Measurements from ENCODE around the gene NUP54. TPM values are rescaled to one million over a fixed set of nuclear protein-coding genes. Genes with fewer than 3 reads are reported as not detected.

NUP54 gene
- total and polyA plus RNA-seq, 8 donors, result 26.8 to 118 (median 88.5) TPM

DNA sequence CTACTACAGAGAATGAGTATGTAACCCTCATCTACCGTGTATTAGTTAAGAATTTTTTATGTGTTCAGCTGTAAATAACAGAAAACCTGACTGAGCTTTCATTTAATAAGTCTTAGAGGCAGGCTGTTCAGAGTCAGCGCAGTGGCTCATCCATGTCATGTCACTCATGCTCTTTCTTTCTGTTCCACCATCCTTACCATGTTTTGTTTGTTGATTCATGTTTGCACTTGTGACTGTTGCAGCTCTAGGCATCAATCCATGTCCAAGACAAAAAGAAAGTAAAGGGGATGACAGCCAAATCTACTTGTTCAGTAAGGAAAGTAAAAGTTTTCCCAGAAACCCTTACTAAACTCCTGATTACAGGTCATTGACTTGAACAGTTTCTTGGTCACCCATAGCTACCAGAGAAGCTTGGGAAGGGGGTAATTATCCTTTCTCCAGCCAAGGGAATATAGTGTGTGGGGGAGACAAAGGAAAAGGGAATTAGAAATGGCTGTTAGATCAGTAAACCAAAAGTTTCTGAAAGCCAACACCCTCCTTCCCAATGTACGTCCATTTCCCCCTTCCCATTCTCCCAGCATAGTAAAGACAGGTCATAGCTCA, 64.7 kb downstream of the NUP54 start:
- TF ChIP-seq CTCF (IDR thresholded peaks at IDR 0.05), result no peak
- Histone ChIP-seq H3K27me3 (no peaks in the 10 kb centered on the region), H3K4me3 (no peak overlapping the region), H3K4me1 (no peaks in the 10 kb centered on the region), H3K36me3 (no peaks in the 10 kb centered on the region), H3K27ac (no peak overlapping the region), H3K9me3 (no peaks in the 10 kb centered on the region)
- ATAC-seq (no peak), DNase-seq (no peak)
- intact Hi-C loops (cut with DNase I), result no loop called here

DNA sequence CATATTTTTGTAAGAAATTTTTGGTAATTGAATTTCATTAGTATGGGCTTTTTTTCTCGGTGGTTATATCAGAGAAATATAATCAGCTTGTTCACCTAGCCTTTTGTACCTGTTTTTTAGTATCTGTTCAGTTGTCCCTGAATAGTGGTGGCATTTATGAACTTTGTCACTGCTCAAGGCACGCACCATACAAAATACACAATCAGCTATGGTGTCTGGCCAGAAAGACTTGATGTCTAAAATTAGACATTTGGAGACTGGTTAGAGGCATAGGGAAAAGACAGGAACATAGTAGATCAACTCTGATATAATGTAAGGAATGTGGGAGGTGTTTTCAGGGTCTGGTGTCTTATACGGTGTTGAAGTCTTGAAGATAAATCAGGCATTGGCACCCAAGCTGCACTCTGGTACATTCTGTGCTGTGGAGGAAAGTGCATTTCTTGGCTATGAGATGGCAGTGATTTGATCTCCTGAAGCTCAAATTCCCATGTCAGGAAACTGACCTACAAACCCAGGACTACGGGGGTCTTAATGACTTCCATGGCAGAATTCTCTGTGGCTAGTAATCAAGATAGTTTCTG, 70.1 kb downstream of the NUP54 start:
- Histone ChIP-seq H3K4me3 (no peak overlapping the region), H3K27me3 (no peaks in the 10 kb centered on the region), H3K27ac (no peak overlapping the region), H3K9me3 (no peaks in the 10 kb centered on the region), H3K36me3 (no peaks in the 10 kb centered on the region), H3K4me1 (no peaks in the 10 kb centered on the region)
- DNase-seq (no peak), ATAC-seq (no peak)
- no peak for TF ChIP-seq CTCF (IDR thresholded peaks at IDR 0.05)
- intact Hi-C loops (cut with DNase I), result no loop called here

DNA sequence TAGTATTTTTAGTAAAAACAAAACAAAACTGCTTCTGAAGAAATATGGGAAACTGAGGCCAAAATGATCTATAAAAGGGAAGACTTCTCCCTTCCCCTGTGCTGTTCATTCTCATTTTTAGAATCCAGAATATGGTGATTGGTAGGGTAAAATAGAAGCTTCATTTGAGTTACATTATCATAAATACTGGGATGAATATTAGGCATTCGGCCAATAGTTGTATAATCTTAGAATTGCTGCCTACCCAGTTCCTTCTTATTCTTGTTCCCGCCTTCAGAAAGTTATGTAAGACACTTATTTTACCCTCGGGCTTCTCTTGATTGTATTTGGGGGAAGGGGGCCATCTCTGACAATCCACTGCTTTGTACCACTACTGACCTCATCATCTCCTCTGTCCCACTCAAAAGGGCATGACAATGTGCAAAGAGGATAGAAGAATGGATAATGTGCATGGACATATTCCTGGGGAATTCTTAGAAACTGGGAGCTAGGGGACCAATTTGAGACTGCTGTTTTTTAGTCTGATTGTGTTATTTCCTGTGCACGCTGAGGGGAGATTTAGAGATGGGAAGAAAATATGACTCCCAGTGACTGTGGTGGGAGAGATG, 73.1 kb downstream of the NUP54 start:
- TF ChIP-seq CTCF (IDR thresholded peaks at IDR 0.05), result no peak
- ATAC-seq, result no peak

DNA sequence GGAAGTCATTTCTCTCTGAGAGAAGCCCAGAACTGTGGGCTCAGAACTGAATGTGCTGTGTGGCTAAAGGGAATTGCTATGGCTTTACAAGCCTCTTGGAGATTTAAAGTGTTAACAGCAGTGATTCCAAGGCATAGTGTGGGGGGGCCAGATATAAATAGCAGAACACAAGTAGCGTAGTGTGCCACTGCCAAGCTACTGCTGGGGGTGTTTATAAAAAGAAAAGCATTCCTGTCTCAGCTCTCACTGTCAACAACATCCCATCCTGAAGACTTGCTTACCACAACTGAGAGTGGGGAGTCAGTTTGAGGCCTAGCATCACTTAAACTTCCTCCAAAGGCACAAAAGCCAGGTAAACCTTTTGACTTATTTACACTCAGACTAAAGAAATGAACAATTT, 73.7 kb downstream of the NUP54 start, which contains the start of gene ART3:
Gene ART3, plus strand, starts transcription at position 242 of the 400 bp plus-strand sequence. CDS start 1,181 bp downstream, outside the sequence.
- DNase-seq (no peak), ATAC-seq (no peak)
- Histone ChIP-seq H3K4me1 (no peaks in the 10 kb centered on the region), H3K9me3 (no peaks in the 10 kb centered on the region), H3K27me3 (no peaks in the 10 kb centered on the region), H3K27ac (no peak within 1 kb of the TSS), H3K4me3 (no peak within 1 kb of the TSS), H3K36me3 (no peaks in the 10 kb centered on the region)
- intact Hi-C loops (cut with DNase I), result no loop called here
- no peak for TF ChIP-seq CTCF (IDR thresholded peaks at IDR 0.05)

More for the DNA sequence above, 73.1 kb downstream of the NUP54 start:
- Histone ChIP-seq H3K4me1 (no peaks in the 10 kb centered on the region), H3K27ac (no peak overlapping the region), H3K36me3 (no peaks in the 10 kb centered on the region), H3K4me3 (no peak overlapping the region), H3K27me3 (no peaks in the 10 kb centered on the region), H3K9me3 (no peaks in the 10 kb centered on the region)
- DNase-seq, result no peak
- intact Hi-C loops (cut with DNase I), result no loop called here

DNA sequence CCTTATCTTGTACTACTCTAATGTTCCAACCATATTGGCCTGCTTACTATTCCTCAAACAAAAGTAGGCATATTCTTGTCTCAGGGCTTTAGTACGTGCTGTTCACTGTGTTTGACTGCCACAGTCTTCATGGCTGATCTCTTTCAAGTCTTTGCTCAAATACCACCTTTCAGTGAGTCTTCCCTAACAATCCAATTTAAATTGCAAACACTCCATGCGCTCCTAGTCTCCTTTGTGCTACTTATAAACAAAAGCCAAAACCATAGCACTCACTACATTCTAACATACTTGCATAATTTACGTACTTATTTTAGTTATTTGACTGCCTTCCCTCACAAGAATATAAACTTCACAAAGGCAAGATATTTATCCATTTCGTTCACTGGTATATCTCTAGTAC, 75.4 kb downstream of the NUP54 start:
- DNase-seq, result no peak
- intact Hi-C loops (cut with DNase I), result no loop called here

More for the DNA sequence above, 75.4 kb downstream of the NUP54 start:
- no peaks in the 10 kb centered on the region for H3K4me1 ChIP-seq
- no peak for TF ChIP-seq CTCF (IDR thresholded peaks at IDR 0.05)
- ATAC-seq, result no peak
- H3K36me3 ChIP-seq, result no peaks in the 10 kb centered on the region
- H3K27me3 ChIP-seq, result no peaks in the 10 kb centered on the region
- H3K27ac ChIP-seq, result no peak overlapping the region
- no peak overlapping the region for H3K4me3 ChIP-seq
- H3K9me3 ChIP-seq, result no peaks in the 10 kb centered on the region
